ENCODE data around the gene DPF3. TPM values are rescaled to one million over a fixed set of nuclear protein-coding genes. Genes with fewer than 3 reads are reported as not detected.

Gene DPF3
- total RNA-seq, 2 experiments from 2014 or later: 0.27 to 0.31 TPM

DNA sequence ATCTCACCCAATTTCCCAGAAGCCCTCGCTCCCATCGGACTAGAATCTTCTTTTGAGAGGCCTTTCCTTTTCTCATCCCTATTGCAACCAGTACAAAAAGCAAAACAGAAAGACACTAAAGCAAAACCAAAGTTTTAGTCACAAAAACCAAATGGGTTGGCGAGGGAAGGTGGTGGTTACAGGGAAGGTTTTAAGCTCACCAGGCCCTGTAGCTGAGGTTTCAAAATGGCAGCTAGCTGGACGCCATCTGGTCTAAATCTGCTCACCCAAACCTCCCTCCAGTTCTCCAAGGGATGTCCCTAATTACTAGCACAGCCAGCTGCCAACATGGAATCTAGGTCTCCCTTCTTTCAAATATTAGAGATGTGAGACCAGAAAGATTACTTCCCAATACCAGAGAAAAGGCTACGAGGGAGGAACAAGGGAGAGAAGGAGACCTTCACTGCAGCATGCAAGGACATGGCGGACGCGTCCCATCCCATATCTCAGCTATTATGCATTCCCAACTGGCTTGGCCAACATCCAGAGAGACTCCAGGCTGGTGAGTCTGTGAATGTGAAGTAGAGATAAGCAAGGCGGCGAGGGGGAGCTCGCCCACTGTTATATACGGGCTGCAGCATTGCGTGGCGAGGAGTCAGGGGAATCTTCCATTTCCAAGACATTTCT lies 70.8 kb downstream of the DPF3 start:
- H3K4me3 Mint-ChIP-seq: no peak overlapping the region
- Histone ChIP-seq H3K36me3 (ENCODE audit: insufficient read depth, low read length) (no peaks in the 10 kb centered on the region), H3K27ac (ENCODE audit: low read depth in 1 of 2, low read length in 2 of 2) (no peak overlapping the region), H3K4me3 (ENCODE audit: low read length) (no peak overlapping the region), H3K27me3 (ENCODE audit: control insufficient read depth in 1 of 2, insufficient read depth in 2 of 2, low read length in 2 of 2) (no peaks in the 10 kb centered on the region), H3K9me3 (ENCODE audit: control insufficient read depth in 1 of 2, insufficient read depth in 1 of 2, low read length in 2 of 2) (no peaks in the 10 kb centered on the region), H3K4me1 (ENCODE audit: insufficient read depth, low read length) (no peaks in the 10 kb centered on the region)
- H3K36me3 Mint-ChIP-seq (ENCODE audit: low read depth): no peaks in the 10 kb centered on the region
- no peak for ATAC-seq (ENCODE audit: poor library complexity)
- no peaks in the 10 kb centered on the region for H3K9me3 Mint-ChIP-seq
- ChIA-PET POLR2A (no interaction called here), CTCF (no interaction called here)
- H3K4me1 Mint-ChIP-seq (ENCODE audit: low read depth): no peaks in the 10 kb centered on the region
- peaks cover 9% of the 10 kb centered on the region for H3K27me3 Mint-ChIP-seq
- TF ChIP-seq CTCF (IDR thresholded peaks at IDR 0.05): no peak
- intact Hi-C loops (cut with DNase I, micrococcal nuclease): no loop called here
- DNase-seq: no peak
- no peak overlapping the region for H3K27ac Mint-ChIP-seq

DNA sequence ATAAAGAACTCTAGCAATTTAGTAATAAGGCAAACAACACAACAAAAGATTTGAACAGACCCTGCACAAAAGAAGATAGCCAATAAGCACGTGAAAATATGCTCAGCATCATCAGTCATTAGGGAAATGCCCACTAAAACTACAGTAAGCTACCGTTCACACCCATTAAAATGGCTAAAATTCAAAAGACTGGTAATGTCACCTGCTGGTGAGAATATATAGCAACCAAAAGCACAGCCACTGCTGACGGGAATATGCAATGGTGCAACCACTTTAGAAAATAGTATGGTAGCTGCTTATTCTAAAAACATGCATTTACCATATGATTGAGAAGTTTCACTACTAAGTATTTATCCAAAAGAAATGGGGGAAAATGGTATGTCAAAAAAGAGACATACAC lies 74.9 kb downstream of the DPF3 start:
- no peak for ATAC-seq (ENCODE audit: poor library complexity)
- TF ChIP-seq CTCF (IDR thresholded peaks at IDR 0.05): no peak
- no peak overlapping the region for H3K27ac Mint-ChIP-seq
- CTCF ChIA-PET: no interaction called here
- H3K4me3 ChIP-seq (ENCODE audit: low read length): no peak overlapping the region
- H3K27ac ChIP-seq (ENCODE audit: low read depth in 1 of 2, low read length in 2 of 2): no peak overlapping the region
- no peaks in the 10 kb centered on the region for H3K4me1 Mint-ChIP-seq (ENCODE audit: low read depth)
- no peak overlapping the region for H3K4me3 Mint-ChIP-seq
- no peaks in the 10 kb centered on the region for H3K36me3 ChIP-seq (ENCODE audit: insufficient read depth, low read length)
- no peaks in the 10 kb centered on the region for H3K36me3 Mint-ChIP-seq (ENCODE audit: low read depth)
- H3K4me1 ChIP-seq (ENCODE audit: insufficient read depth, low read length): no peaks in the 10 kb centered on the region
- intact Hi-C loops (cut with DNase I, micrococcal nuclease): no loop called here
- DNase-seq: no peak
- H3K27me3 ChIP-seq (ENCODE audit: control insufficient read depth in 1 of 2, insufficient read depth in 2 of 2, low read length in 2 of 2): no peaks in the 10 kb centered on the region
- H3K9me3 ChIP-seq (ENCODE audit: control insufficient read depth in 1 of 2, insufficient read depth in 1 of 2, low read length in 2 of 2): no peaks in the 10 kb centered on the region
- POLR2A ChIA-PET: no interaction called here
- H3K9me3 Mint-ChIP-seq: no peaks in the 10 kb centered on the region
- peaks cover 6% of the 10 kb centered on the region for H3K27me3 Mint-ChIP-seq

GRCh38 chr14:72816287-72816686 lies 77.6 kb downstream of the DPF3 start:
- Mint-ChIP-seq H3K4me3 (no peak overlapping the region), H3K27ac (no peak overlapping the region), H3K4me1 (ENCODE audit: low read depth) (peaks cover 5% of the 10 kb centered on the region), H3K36me3 (ENCODE audit: low read depth) (no peaks in the 10 kb centered on the region), H3K9me3 (no peaks in the 10 kb centered on the region), H3K27me3 (no peaks in the 10 kb centered on the region)
- Histone ChIP-seq H3K4me1 (ENCODE audit: insufficient read depth, low read length) (no peaks in the 10 kb centered on the region), H3K27me3 (ENCODE audit: control insufficient read depth in 1 of 2, insufficient read depth in 2 of 2, low read length in 2 of 2) (no peaks in the 10 kb centered on the region), H3K9me3 (ENCODE audit: control insufficient read depth in 1 of 2, insufficient read depth in 1 of 2, low read length in 2 of 2) (no peaks in the 10 kb centered on the region), H3K36me3 (ENCODE audit: insufficient read depth, low read length) (no peaks in the 10 kb centered on the region), H3K4me3 (ENCODE audit: low read length) (no peak overlapping the region), H3K27ac (ENCODE audit: low read depth in 1 of 2, low read length in 2 of 2) (no peak overlapping the region)
- DNase-seq (no peak), ATAC-seq (ENCODE audit: poor library complexity) (no peak)
- TF ChIP-seq CTCF (IDR thresholded peaks at IDR 0.05): no peak
- intact Hi-C loops (cut with DNase I, micrococcal nuclease): no loop called here
- CTCF ChIA-PET: no interaction called here
- POLR2A ChIA-PET: no interaction called here
